Mucosa of descending colon (tissue), 3 donors: ENCODE measurements around the gene DST. TPM values are rescaled to one million over a fixed set of nuclear protein-coding genes. Genes with fewer than 3 reads are reported as not detected.
A peak's percentile ranks its signal among the peaks of the same experiment; 100 is the strongest.

Experiments
- ATAC-seq: fragments of 200-7000 bp; cut with Tn5 transposase; one replicate; pipeline ENCODE4 v1.9.1; 2020; ENCODE audit warnings: mild to moderate bottlenecking, moderate library complexity
- DNase-seq, 3 donors: peaks; one replicate each; pipeline ENCODE4 v3.0.0-alpha.2; 2020
- H3K36me3 ChIP-seq: fragments of 200-600 bp; one replicate; pipeline ENCODE4 v1.8.0; 2021; ENCODE audit warnings: low read depth, mild to moderate bottlenecking
- H3K4me1 ChIP-seq: fragments of 200-600 bp; one replicate; pipeline ENCODE4 v1.8.0; 2021; ENCODE audit warnings: low read depth, mild to moderate bottlenecking
- H3K4me3 ChIP-seq: fragments of 200-600 bp; one replicate; pipeline ENCODE4 v1.8.0; 2021; ENCODE audit warnings: mild to moderate bottlenecking
- H3K9me3 ChIP-seq: fragments of 200-600 bp; one replicate; pipeline ENCODE4 v1.8.0; 2021; ENCODE audit warnings: mild to moderate bottlenecking
- CTCF ChIP-seq: fragments of 200-600 bp; IDR thresholded peaks from one replicate; pipeline ENCODE4 v1.8.0; 2022; ENCODE audit warnings: antibody characterized with exemption, mild to moderate bottlenecking
- intact Hi-C, 2 donors: fragments of 100-400 bp; cut with DNase I in 1 of 2; cut with micrococcal nuclease in 1 of 2; formaldehyde crosslinking; loops; one replicate each; pipeline versions ENCODE4 v1.11.0 to v1.11.1; 2022; cut with DNase I, micrococcal nuclease
- total RNA-seq, 3 donors: library from RNA; stranded (reverse); fragmentation: NEBNext Ultra II Directional in 2 of 3; extraction: Animal tissue kit (Norgen Biotek cat#: 25700) in 2 of 3; gene quantifications; one replicate each; pipeline versions ENCODE4 v1.2.1 to v1.2.4, GENCODE V29; 2021 to 2023
- donor health status: DM: no; HTN: no; CAD: no; lungs with moderate emphysema.
- donor health status: DM: no; HTN: no; CAD: no.
- donor health status: DM: no; HTN: yes; CAD: no.

The DST gene
- total RNA-seq, 3 donors from 2014 or later: 208 to 580 (median 356) TPM

GRCh38 chr6:56463443-56463842, 179.2 kb downstream of the DST start:
- no peak for DNase-seq
- TF ChIP-seq CTCF: no peak
- no peak overlapping the region for H3K4me3 ChIP-seq
- H3K36me3 ChIP-seq: no peaks in the 10 kb centered on the region
- no peak for ATAC-seq
- H3K9me3 ChIP-seq: no peaks in the 10 kb centered on the region
- H3K4me1 ChIP-seq: no peaks in the 10 kb centered on the region
- intact Hi-C loops: no loop called here

GRCh38 chr6:56459030-56459805, 183.5 kb downstream of the DST start:
- no peaks in the 10 kb centered on the region for H3K36me3 ChIP-seq

GRCh38 chr6:56458324-56458884, 184.3 kb downstream of the DST start:
- H3K9me3 ChIP-seq: no peaks in the 10 kb centered on the region
- no peaks in the 10 kb centered on the region for H3K36me3 ChIP-seq
- H3K4me3 ChIP-seq: no peak overlapping the region
- no peak for TF ChIP-seq CTCF
- no peak for ATAC-seq
- no peak for DNase-seq
- no peaks in the 10 kb centered on the region for H3K4me1 ChIP-seq
- intact Hi-C loops: no loop called here

More at GRCh38 chr6:56459030-56459805, 183.5 kb downstream of the DST start:
- intact Hi-C loops: no loop called here
- Histone ChIP-seq H3K9me3 (no peaks in the 10 kb centered on the region), H3K4me1 (no peaks in the 10 kb centered on the region), H3K4me3 (no peak overlapping the region)
- ATAC-seq: no peak
- DNase-seq: no peak
- TF ChIP-seq CTCF: no peak

GRCh38 chr6:56456785-56457184, 185.9 kb downstream of the DST start:
- Histone ChIP-seq H3K9me3 (no peaks in the 10 kb centered on the region), H3K36me3 (no peaks in the 10 kb centered on the region), H3K4me1 (no peaks in the 10 kb centered on the region), H3K4me3 (no peak overlapping the region)
- TF ChIP-seq CTCF: no peak
- ATAC-seq (no peak), DNase-seq (no peak)
- intact Hi-C loops: no loop called here

- peak in 1 of 3 donors; percentile 6 for DNase-seq
- Histone ChIP-seq H3K9me3 (no peaks in the 10 kb centered on the region), H3K4me1 (no peaks in the 10 kb centered on the region), H3K36me3 (no peaks in the 10 kb centered on the region), H3K4me3 (no peak overlapping the region)
- no peak for TF ChIP-seq CTCF
- intact Hi-C loops: loop anchor here in 1 of 2 donors (2.0 kb wide), 1 partner anchor 62 kb away; no protein-coding TSS in a partner anchor
- no peak for ATAC-seq
Measured at GRCh38 chr6:56450882-56451739, 191.6 kb downstream of the DST start.
